Right kidney (tissue), 1 donor: ENCODE results near the gene INSYN2A.

Experiments
- DNase-seq: peaks from one replicate; pipeline ENCODE4 v3.0.0-alpha.2; 2016

Gene INSYN2A

GRCh38 chr10:127153181-127153580 is 43.2 kb downstream of the INSYN2A start:
- no peak for DNase-seq

GRCh38 chr10:127151981-127152699 is 44.3 kb downstream of the INSYN2A start:
- DNase-seq, result no peak

GRCh38 chr10:127151541-127151940 is 44.9 kb downstream of the INSYN2A start:
- no peak for DNase-seq

- DNase-seq, result no peak
These were observed 46.3 kb downstream of the INSYN2A start for GRCh38 chr10:127150136-127150535.

GRCh38 chr10:127149501-127150081 is 46.8 kb downstream of the INSYN2A start:
- no peak for DNase-seq

- no peak for DNase-seq
These were observed 47.5 kb downstream of the INSYN2A start for GRCh38 chr10:127148933-127149220.

GRCh38 chr10:127148066-127148932 is 48.1 kb downstream of the INSYN2A start:
- no peak for DNase-seq

GRCh38 chr10:127146661-127147060 is 49.7 kb downstream of the INSYN2A start:
- no peak for DNase-seq
